ENCODE measurements around the gene WDFY4. TPM values are rescaled to one million over a fixed set of nuclear protein-coding genes. Genes with fewer than 3 reads are reported as not detected.

WDFY4 gene
- total RNA-seq, 2 experiments from 2014 or later, result 0.90 to 1.1 TPM

DNA sequence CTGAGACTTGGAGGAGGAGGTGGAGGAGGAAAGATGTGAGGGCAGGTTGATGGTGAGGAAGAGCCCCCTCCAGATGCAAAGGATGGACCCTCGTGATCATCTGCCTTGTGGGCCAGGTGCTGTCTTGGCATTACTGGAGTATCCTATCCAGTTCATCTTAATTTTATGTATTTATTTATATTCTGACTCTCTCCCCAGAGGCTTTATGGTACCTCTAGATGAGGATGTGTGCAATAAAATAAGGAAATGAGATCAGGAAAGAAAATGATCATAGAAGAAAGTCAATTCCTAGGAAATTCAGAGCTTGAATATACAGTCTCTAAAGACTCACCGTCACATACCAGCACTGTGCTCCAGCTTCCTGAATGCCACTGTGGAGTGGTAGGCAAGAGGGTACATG, 160.8 kb downstream of the WDFY4 start:
- intact Hi-C loops (cut with micrococcal nuclease), result no loop called here
- ATAC-seq (no peak), DNase-seq (no peak)
- Mint-ChIP-seq H3K9me3 (no peaks in the 10 kb centered on the region), H3K27ac (no peak overlapping the region), H3K36me3 (ENCODE audit: low read depth) (no peaks in the 10 kb centered on the region), H3K4me3 (no peak overlapping the region), H3K4me1 (ENCODE audit: low read depth) (no peaks in the 10 kb centered on the region), H3K27me3 (no peaks in the 10 kb centered on the region)
- POLR2A ChIA-PET, result no interaction called here
- TF ChIP-seq, protein P1, sequence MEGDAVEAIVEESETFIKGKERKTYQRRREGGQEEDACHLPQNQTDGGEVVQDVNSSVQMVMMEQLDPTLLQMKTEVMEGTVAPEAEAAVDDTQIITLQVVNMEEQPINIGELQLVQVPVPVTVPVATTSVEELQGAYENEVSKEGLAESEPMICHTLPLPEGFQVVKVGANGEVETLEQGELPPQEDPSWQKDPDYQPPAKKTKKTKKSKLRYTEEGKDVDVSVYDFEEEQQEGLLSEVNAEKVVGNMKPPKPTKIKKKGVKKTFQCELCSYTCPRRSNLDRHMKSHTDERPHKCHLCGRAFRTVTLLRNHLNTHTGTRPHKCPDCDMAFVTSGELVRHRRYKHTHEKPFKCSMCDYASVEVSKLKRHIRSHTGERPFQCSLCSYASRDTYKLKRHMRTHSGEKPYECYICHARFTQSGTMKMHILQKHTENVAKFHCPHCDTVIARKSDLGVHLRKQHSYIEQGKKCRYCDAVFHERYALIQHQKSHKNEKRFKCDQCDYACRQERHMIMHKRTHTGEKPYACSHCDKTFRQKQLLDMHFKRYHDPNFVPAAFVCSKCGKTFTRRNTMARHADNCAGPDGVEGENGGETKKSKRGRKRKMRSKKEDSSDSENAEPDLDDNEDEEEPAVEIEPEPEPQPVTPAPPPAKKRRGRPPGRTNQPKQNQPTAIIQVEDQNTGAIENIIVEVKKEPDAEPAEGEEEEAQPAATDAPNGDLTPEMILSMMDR (IDR thresholded peaks at IDR 0.05), result no peak
- CTCF ChIA-PET, result no interaction called here

DNA sequence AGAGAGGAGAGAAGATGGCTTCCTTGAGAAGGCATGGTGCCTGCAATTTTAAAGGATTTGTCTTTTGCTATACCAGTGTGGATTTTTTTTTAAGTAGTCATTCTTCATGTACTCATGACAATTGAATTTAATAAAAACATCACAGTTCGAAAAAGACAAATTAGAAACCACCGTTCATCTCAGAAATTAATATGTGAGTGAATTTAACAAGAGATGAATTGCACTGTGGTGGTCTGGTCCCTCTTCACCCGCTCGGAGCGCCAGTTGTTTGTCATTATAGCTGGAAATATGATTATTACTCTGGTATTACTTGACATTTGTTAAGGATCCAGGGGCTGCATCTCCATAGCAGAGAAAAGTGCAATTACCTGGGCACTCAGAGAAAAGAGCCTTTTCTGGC, 163.0 kb downstream of the WDFY4 start:
- intact Hi-C loops (cut with micrococcal nuclease), result no loop called here
- no peaks in the 10 kb centered on the region for H3K27me3 Mint-ChIP-seq
- POLR2A ChIA-PET, result no interaction called here

DNA sequence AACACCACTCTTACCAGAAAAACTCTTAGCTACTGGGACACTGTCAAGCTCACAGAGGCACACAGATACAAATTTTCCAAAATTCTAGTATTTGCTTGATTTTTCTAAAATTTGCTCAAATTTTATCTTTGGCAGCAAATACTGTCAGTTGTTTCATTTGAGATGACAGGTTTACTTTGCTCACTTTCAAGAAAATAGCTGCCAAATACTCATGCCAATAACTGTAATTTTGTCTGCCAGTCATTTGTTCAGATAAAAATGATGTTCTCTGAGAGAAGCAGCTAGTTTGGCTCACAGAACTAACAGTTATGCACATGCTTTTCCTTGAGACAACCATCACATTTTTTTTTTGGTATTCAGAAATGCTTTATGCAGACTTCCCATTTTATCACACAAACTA, 172.2 kb downstream of the WDFY4 start:
- peaks cover 4% of the 10 kb centered on the region for H3K27me3 Mint-ChIP-seq
- TF ChIP-seq, protein P1 (IDR thresholded peaks at IDR 0.05), result no peak
- H3K4me1 Mint-ChIP-seq (ENCODE audit: low read depth), result no peaks in the 10 kb centered on the region
- ChIA-PET CTCF (no interaction called here), POLR2A (no interaction called here)
- ATAC-seq, result no peak
- intact Hi-C loops (cut with micrococcal nuclease), result no loop called here
- no peak for DNase-seq
- no peak overlapping the region for H3K27ac Mint-ChIP-seq
- H3K36me3 Mint-ChIP-seq (ENCODE audit: low read depth), result no peaks in the 10 kb centered on the region
- no peak overlapping the region for H3K4me3 Mint-ChIP-seq
- no peaks in the 10 kb centered on the region for H3K9me3 Mint-ChIP-seq

More for the DNA sequence above, 163.0 kb downstream of the WDFY4 start:
- no peak for ATAC-seq
- no peaks in the 10 kb centered on the region for H3K4me1 Mint-ChIP-seq (ENCODE audit: low read depth)
- H3K4me3 Mint-ChIP-seq, result no peak overlapping the region
- H3K36me3 Mint-ChIP-seq (ENCODE audit: low read depth), result no peaks in the 10 kb centered on the region
- TF ChIP-seq, protein P1 (IDR thresholded peaks at IDR 0.05), result no peak
- CTCF ChIA-PET, result no interaction called here
- no peak for DNase-seq
- no peaks in the 10 kb centered on the region for H3K9me3 Mint-ChIP-seq
- H3K27ac Mint-ChIP-seq, result no peak overlapping the region

DNA sequence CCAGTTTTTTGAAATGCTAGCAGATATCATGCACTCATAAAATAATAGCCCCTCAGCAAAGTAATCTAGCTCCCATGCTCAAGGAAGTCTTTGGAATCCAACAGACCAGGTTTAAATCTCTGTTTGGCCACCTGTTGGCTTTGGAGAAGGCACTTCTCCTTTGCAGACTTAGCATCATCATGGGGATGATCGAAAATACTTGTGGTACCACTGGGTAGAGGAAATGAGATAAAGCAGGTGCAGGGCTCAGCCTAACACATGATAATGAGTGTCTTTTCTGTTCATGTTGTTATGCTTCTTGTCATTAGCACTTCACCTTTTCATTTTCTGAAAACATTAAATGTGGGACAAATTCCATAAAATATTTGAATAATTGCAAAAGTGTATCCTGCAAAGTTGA, 187.6 kb downstream of the WDFY4 start:
- H3K36me3 Mint-ChIP-seq (ENCODE audit: low read depth), result no peaks in the 10 kb centered on the region
- intact Hi-C loops (cut with micrococcal nuclease), result no loop called here
- CTCF ChIA-PET, result interaction anchor here (1.3 kb wide), 1 partner anchor 214 kb away, joined by 3 read pairs; no protein-coding TSS in a partner anchor

DNA sequence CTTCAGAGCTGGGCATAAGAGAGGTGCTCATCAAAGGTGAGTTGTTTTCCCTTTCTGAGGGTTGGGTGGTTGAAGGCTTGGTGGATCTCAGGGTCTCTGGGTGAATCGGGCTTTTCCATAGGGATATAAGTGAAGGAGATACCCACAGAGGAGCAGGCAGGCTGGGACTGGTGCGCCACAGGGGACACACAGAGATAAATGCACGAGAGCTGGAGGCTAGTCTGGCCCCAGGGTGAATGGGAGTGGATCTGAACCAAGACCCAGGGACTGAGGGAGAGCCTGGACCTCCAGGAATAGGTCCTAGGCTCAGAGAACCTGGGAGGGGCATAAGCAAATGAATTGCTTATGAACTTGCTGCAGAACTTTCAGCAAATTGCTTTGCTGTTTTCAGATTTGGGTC, 193.4 kb downstream of the WDFY4 start:
- no peaks in the 10 kb centered on the region for H3K9me3 Mint-ChIP-seq
- POLR2A ChIA-PET, result no interaction called here
- no peak overlapping the region for H3K4me3 Mint-ChIP-seq
- intact Hi-C loops (cut with micrococcal nuclease), result no loop called here
- no peak for ATAC-seq
- no peaks in the 10 kb centered on the region for H3K36me3 Mint-ChIP-seq (ENCODE audit: low read depth)
- CTCF ChIA-PET, result no interaction called here
- TF ChIP-seq, protein P1 (IDR thresholded peaks at IDR 0.05), result no peak
- H3K27me3 Mint-ChIP-seq, result peaks cover 3% of the 10 kb centered on the region
- H3K4me1 Mint-ChIP-seq (ENCODE audit: low read depth), result no peaks in the 10 kb centered on the region
- DNase-seq, result no peak
- H3K27ac Mint-ChIP-seq, result no peak overlapping the region

More for the DNA sequence above, 187.6 kb downstream of the WDFY4 start:
- no peak for ATAC-seq
- Mint-ChIP-seq H3K4me1 (ENCODE audit: low read depth) (no peaks in the 10 kb centered on the region), H3K27ac (no peak overlapping the region), H3K27me3 (peaks cover 4% of the 10 kb centered on the region), H3K4me3 (no peak overlapping the region), H3K9me3 (no peaks in the 10 kb centered on the region)
- DNase-seq, result no peak
- TF ChIP-seq, protein P1 (IDR thresholded peaks at IDR 0.05), result no peak
- POLR2A ChIA-PET, result no interaction called here

Measured in activated CD8-positive, alpha-beta T cell treated with anti-CD3 and anti-CD28 coated beads for 36 hours (primary cell).